ENCODE measurements around the gene LMAN1.

Gene LMAN1

GRCh38 chr18:59325965-59326364 lies 33.1 kb downstream of the LMAN1 start:
- H3K27ac ChIP-seq (ENCODE audit: poor library complexity, severe bottlenecking) = no peak overlapping the region
- TF ChIP-seq CTCF (IDR thresholded peaks at IDR 0.05; ENCODE audit: poor library complexity, severe bottlenecking) = no peak
- DNase-seq (ENCODE audit: low spot score) (no peak), ATAC-seq (ENCODE audit: low read depth) (no peak)
- H3K27me3 ChIP-seq (ENCODE audit: insufficient read depth, poor library complexity, severe bottlenecking) = no peaks in the 10 kb centered on the region
- peaks cover 33% of the 10 kb centered on the region for H3K36me3 ChIP-seq (ENCODE audit: low read depth)
- H3K9me3 ChIP-seq (ENCODE audit: severe bottlenecking) = no peaks in the 10 kb centered on the region
- no peak overlapping the region for H3K4me3 ChIP-seq (ENCODE audit: severe bottlenecking)
- no peaks in the 10 kb centered on the region for H3K4me1 ChIP-seq (ENCODE audit: insufficient read depth, poor library complexity, severe bottlenecking)

- ATAC-seq (ENCODE audit: low read depth) (peak; percentile 29; the same call in 1 of the 3 replicates), DNase-seq (ENCODE audit: low spot score) (no peak)
- TF ChIP-seq CTCF (IDR thresholded peaks at IDR 0.05; ENCODE audit: poor library complexity, severe bottlenecking) = no peak
- H3K27ac ChIP-seq (ENCODE audit: poor library complexity, severe bottlenecking) = no peak overlapping the region
- H3K27me3 ChIP-seq (ENCODE audit: insufficient read depth, poor library complexity, severe bottlenecking) = no peaks in the 10 kb centered on the region
- no peak overlapping the region for H3K4me3 ChIP-seq (ENCODE audit: severe bottlenecking)
- H3K9me3 ChIP-seq (ENCODE audit: severe bottlenecking) = no peaks in the 10 kb centered on the region
- no peaks in the 10 kb centered on the region for H3K4me1 ChIP-seq (ENCODE audit: insufficient read depth, poor library complexity, severe bottlenecking)
- peaks cover 20% of the 10 kb centered on the region for H3K36me3 ChIP-seq (ENCODE audit: low read depth)
Observed at GRCh38 chr18:59324623-59324971, 34.5 kb downstream of the LMAN1 start.

- H3K36me3 ChIP-seq (ENCODE audit: low read depth) = peaks cover 15% of the 10 kb centered on the region
- DNase-seq (ENCODE audit: low spot score) (no peak), ATAC-seq (ENCODE audit: low read depth) (no peak)
- H3K4me1 ChIP-seq (ENCODE audit: insufficient read depth, poor library complexity, severe bottlenecking) = no peaks in the 10 kb centered on the region
- no peak overlapping the region for H3K4me3 ChIP-seq (ENCODE audit: severe bottlenecking)
- TF ChIP-seq CTCF (IDR thresholded peaks at IDR 0.05; ENCODE audit: poor library complexity, severe bottlenecking) = no peak
- no peaks in the 10 kb centered on the region for H3K9me3 ChIP-seq (ENCODE audit: severe bottlenecking)
- H3K27ac ChIP-seq (ENCODE audit: poor library complexity, severe bottlenecking) = no peak overlapping the region
- H3K27me3 ChIP-seq (ENCODE audit: insufficient read depth, poor library complexity, severe bottlenecking) = no peaks in the 10 kb centered on the region
Observed at GRCh38 chr18:59323931-59324622, 35.0 kb downstream of the LMAN1 start.

DNA sequence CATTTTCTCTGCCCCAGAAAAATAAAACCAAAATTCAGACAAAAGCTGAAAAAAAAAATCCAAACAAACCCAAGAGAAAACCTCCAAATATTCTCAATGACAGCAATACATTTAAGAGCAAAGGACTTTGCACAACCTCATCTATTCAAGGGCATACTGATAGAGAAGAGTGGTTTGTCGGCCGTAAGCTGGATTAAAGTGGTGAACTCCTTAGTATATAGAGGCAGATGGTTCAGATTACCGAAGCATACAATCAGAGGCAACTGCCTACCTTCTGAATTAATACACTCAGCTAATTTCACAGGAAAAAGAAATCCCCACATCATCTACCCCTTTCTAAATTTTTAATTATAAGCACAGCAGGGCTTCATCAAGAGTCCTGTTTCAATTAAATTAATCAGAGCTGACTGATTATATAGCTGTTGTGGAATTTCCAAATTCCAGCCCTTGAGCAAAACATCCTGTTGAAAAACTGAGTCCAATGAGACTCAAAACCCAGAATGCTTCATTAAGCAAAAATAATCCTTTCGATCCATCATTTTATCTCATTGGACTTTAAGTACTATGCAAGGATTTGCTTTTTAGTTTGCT lies 40.5 kb downstream of the LMAN1 start, which contains the start of gene CPLX4:
Gene CPLX4, minus strand, starts transcription at position 190 of the 591 bp plus-strand sequence. Its CDS starts 187 bp downstream, at position 3.
- TF ChIP-seq CTCF (IDR thresholded peaks at IDR 0.05; ENCODE audit: poor library complexity, severe bottlenecking) = no peak
- ATAC-seq (ENCODE audit: low read depth) (no peak), DNase-seq (ENCODE audit: low spot score) (no peak)
- H3K36me3 ChIP-seq (ENCODE audit: low read depth) = no peaks in the 10 kb centered on the region
- no peaks in the 10 kb centered on the region for H3K27me3 ChIP-seq (ENCODE audit: insufficient read depth, poor library complexity, severe bottlenecking)
- no peaks in the 10 kb centered on the region for H3K9me3 ChIP-seq (ENCODE audit: severe bottlenecking)
- no peaks in the 10 kb centered on the region for H3K4me1 ChIP-seq (ENCODE audit: insufficient read depth, poor library complexity, severe bottlenecking)
- no peak within 1 kb of the TSS for H3K27ac ChIP-seq (ENCODE audit: poor library complexity, severe bottlenecking)
- no peak within 1 kb of the TSS for H3K4me3 ChIP-seq (ENCODE audit: severe bottlenecking)

- Histone ChIP-seq H3K27ac (ENCODE audit: poor library complexity, severe bottlenecking) (no peak overlapping the region), H3K9me3 (ENCODE audit: severe bottlenecking) (no peaks in the 10 kb centered on the region), H3K36me3 (ENCODE audit: low read depth) (no peaks in the 10 kb centered on the region), H3K27me3 (ENCODE audit: insufficient read depth, poor library complexity, severe bottlenecking) (peaks cover 14% of the 10 kb centered on the region), H3K4me3 (ENCODE audit: severe bottlenecking) (no peak overlapping the region), H3K4me1 (ENCODE audit: insufficient read depth, poor library complexity, severe bottlenecking) (no peaks in the 10 kb centered on the region)
- ATAC-seq (ENCODE audit: low read depth) (no peak), DNase-seq (ENCODE audit: low spot score) (no peak)
- TF ChIP-seq CTCF (IDR thresholded peaks at IDR 0.05; ENCODE audit: poor library complexity, severe bottlenecking) = no peak
Observed at GRCh38 chr18:59311631-59312030, 47.4 kb downstream of the LMAN1 start.

Measured in RWPE2 (cell line).